ENCODE results near the gene SH3TC1. TPM values are rescaled to one million over a fixed set of nuclear protein-coding genes. Genes with fewer than 3 reads are reported as not detected.

The SH3TC1 gene
- total RNA-seq, 1 donor from 2014 or later, result 1.2 TPM

- no peaks in the 10 kb centered on the region for H3K79me2 ChIP-seq (ENCODE audit: insufficient read depth, low read length)
- no peaks in the 10 kb centered on the region for H3K27me3 ChIP-seq (ENCODE audit: insufficient read depth, low read length)
- H3K9me3 Mint-ChIP-seq (ENCODE audit: unreplicated experiment), result no peaks in the 10 kb centered on the region
- H3K27ac Mint-ChIP-seq (ENCODE audit: unreplicated experiment), result no peak overlapping the region
- H4K20me1 ChIP-seq (ENCODE audit: insufficient read depth, low read length), result no peaks in the 10 kb centered on the region
- TF ChIP-seq CTCF (IDR thresholded peaks at IDR 0.05; ENCODE audit: insufficient read depth, low read depth, low read length) (no peak), EZH2 (IDR thresholded peaks at IDR 0.05; ENCODE audit: insufficient read depth, low read length) (no peak)
- H3K4me3 ChIP-seq (ENCODE audit: insufficient read depth, low read depth, low read length), result no peak overlapping the region
- no peaks in the 10 kb centered on the region for H3K36me3 ChIP-seq (ENCODE audit: insufficient read depth, low read length)
- H3K27ac ChIP-seq (ENCODE audit: low read depth, low read length), result no peak overlapping the region
- H3K4me1 Mint-ChIP-seq (ENCODE audit: low read depth, unreplicated experiment), result no peaks in the 10 kb centered on the region
- no peak overlapping the region for H3K4me3 Mint-ChIP-seq (ENCODE audit: unreplicated experiment)
- H3K27me3 Mint-ChIP-seq (ENCODE audit: low read depth, unreplicated experiment), result peaks cover 40% of the 10 kb centered on the region
- no peak for DNase-seq (ENCODE audit: low read depth)
- H3K4me1 ChIP-seq (ENCODE audit: insufficient read depth, low read length), result peaks cover 6% of the 10 kb centered on the region
- no peak overlapping the region for H3K9ac ChIP-seq (ENCODE audit: low read length)
- H3K9me3 ChIP-seq (ENCODE audit: insufficient read depth, low read depth, low read length), result no peaks in the 10 kb centered on the region
- no peak overlapping the region for H3K4me2 ChIP-seq (ENCODE audit: low read length)
- no peak for FAIRE-seq
- no peak overlapping the region for H2AFZ ChIP-seq (ENCODE audit: low read depth, low read length)
- H3K36me3 Mint-ChIP-seq (ENCODE audit: low read depth, unreplicated experiment), result peaks cover 3% of the 10 kb centered on the region
Observed at GRCh38 chr4:8220661-8221450, 21.8 kb downstream of the SH3TC1 start.

DNA sequence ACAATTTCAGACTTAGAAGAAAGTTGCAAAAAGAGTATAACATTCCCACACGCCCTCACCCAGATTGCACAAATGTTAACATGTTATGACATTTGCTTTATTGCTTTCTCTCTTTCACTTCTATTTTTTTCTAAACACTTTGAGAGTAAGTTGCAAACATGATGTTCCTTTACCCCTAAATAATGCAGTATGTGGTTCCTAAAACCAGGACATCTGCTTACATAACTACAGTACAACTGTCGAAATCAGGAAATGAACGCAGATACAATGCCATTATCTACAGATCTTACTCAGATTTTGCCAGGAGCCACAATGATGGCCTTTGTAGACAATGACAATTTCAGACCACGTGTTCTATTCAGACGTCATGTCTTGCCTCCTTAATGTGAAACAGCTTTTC is 22.4 kb downstream of the SH3TC1 start:
- H3K27ac Mint-ChIP-seq (ENCODE audit: unreplicated experiment), result no peak overlapping the region
- peaks cover 3% of the 10 kb centered on the region for H3K36me3 Mint-ChIP-seq (ENCODE audit: low read depth, unreplicated experiment)
- Histone ChIP-seq H4K20me1 (ENCODE audit: insufficient read depth, low read length) (no peaks in the 10 kb centered on the region), H3K36me3 (ENCODE audit: insufficient read depth, low read length) (no peaks in the 10 kb centered on the region), H3K27me3 (ENCODE audit: insufficient read depth, low read length) (no peaks in the 10 kb centered on the region), H2AFZ (ENCODE audit: low read depth, low read length) (no peak overlapping the region), H3K9ac (ENCODE audit: low read length) (no peak overlapping the region), H3K4me3 (ENCODE audit: insufficient read depth, low read depth, low read length) (no peak overlapping the region), H3K9me3 (ENCODE audit: insufficient read depth, low read depth, low read length) (no peaks in the 10 kb centered on the region), H3K27ac (ENCODE audit: low read depth, low read length) (no peak overlapping the region), H3K4me1 (ENCODE audit: insufficient read depth, low read length) (peaks cover 10% of the 10 kb centered on the region), H3K4me2 (ENCODE audit: low read length) (no peak overlapping the region), H3K79me2 (ENCODE audit: insufficient read depth, low read length) (no peaks in the 10 kb centered on the region)
- no peaks in the 10 kb centered on the region for H3K9me3 Mint-ChIP-seq (ENCODE audit: unreplicated experiment)
- DNase-seq (ENCODE audit: low read depth), result peak; percentile 21
- H3K4me1 Mint-ChIP-seq (ENCODE audit: low read depth, unreplicated experiment), result peaks cover 2% of the 10 kb centered on the region
- H3K27me3 Mint-ChIP-seq (ENCODE audit: low read depth, unreplicated experiment), result peaks cover 39% of the 10 kb centered on the region
- FAIRE-seq, result no peak
- no peak for TF ChIP-seq CTCF (IDR thresholded peaks at IDR 0.05; ENCODE audit: insufficient read depth, low read depth, low read length)
- no peak for TF ChIP-seq EZH2 (IDR thresholded peaks at IDR 0.05; ENCODE audit: insufficient read depth, low read length)
- H3K4me3 Mint-ChIP-seq (ENCODE audit: unreplicated experiment), result no peak overlapping the region

DNA sequence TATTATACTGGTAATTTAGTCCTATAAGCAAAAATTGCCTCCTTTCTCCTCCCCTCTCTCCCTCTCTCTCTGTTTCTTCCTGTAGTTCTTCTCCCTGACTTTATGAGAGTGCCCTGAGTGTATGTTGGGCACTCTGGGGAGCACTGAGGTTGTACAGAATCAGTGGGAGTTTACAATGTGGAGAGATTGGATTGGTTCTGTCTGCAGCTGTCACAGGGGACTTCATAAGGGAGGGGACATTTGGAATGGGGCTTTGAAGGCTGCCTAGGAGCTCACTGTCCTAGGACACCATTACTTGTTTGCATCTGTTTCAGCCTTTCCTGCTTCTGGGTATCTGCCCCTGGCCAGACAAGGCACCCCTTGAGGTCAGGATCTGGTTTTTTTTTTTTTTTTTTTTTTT is 22.9 kb downstream of the SH3TC1 start:
- H3K4me2 ChIP-seq (ENCODE audit: low read length), result no peak overlapping the region
- no peak overlapping the region for H3K27ac Mint-ChIP-seq (ENCODE audit: unreplicated experiment)
- peaks cover 12% of the 10 kb centered on the region for H3K4me1 ChIP-seq (ENCODE audit: insufficient read depth, low read length)
- H3K4me3 Mint-ChIP-seq (ENCODE audit: unreplicated experiment), result no peak overlapping the region
- no peaks in the 10 kb centered on the region for H3K9me3 ChIP-seq (ENCODE audit: insufficient read depth, low read depth, low read length)
- TF ChIP-seq CTCF (IDR thresholded peaks at IDR 0.05; ENCODE audit: insufficient read depth, low read depth, low read length), result no peak
- TF ChIP-seq EZH2 (IDR thresholded peaks at IDR 0.05; ENCODE audit: insufficient read depth, low read length), result no peak
- no peak overlapping the region for H3K9ac ChIP-seq (ENCODE audit: low read length)
- peaks cover 39% of the 10 kb centered on the region for H3K27me3 Mint-ChIP-seq (ENCODE audit: low read depth, unreplicated experiment)
- no peaks in the 10 kb centered on the region for H3K36me3 ChIP-seq (ENCODE audit: insufficient read depth, low read length)
- no peak for FAIRE-seq
- no peak overlapping the region for H3K27ac ChIP-seq (ENCODE audit: low read depth, low read length)
- no peaks in the 10 kb centered on the region for H3K9me3 Mint-ChIP-seq (ENCODE audit: unreplicated experiment)
- H3K36me3 Mint-ChIP-seq (ENCODE audit: low read depth, unreplicated experiment), result peaks cover 3% of the 10 kb centered on the region
- H3K27me3 ChIP-seq (ENCODE audit: insufficient read depth, low read length), result no peaks in the 10 kb centered on the region
- H3K4me3 ChIP-seq (ENCODE audit: insufficient read depth, low read depth, low read length), result no peak overlapping the region
- peaks cover 3% of the 10 kb centered on the region for H3K4me1 Mint-ChIP-seq (ENCODE audit: low read depth, unreplicated experiment)
- no peaks in the 10 kb centered on the region for H4K20me1 ChIP-seq (ENCODE audit: insufficient read depth, low read length)
- no peaks in the 10 kb centered on the region for H3K79me2 ChIP-seq (ENCODE audit: insufficient read depth, low read length)
- no peak overlapping the region for H2AFZ ChIP-seq (ENCODE audit: low read depth, low read length)
- no peak for DNase-seq (ENCODE audit: low read depth)
